Prostate gland (tissue), 2 donors: ENCODE results near the gene RAD51B.

Experiments used
- CTCF ChIP-seq, 4 experiments: fragments of 200-600 bp in 2 of 4; fragments of 450-650 bp in 2 of 4; sonication (generic) in 2 of 4; IDR thresholded peaks; 1 replicate in 3 of 4; 2 replicates in 1 of 4; pipeline ENCODE4 v1.5.1; 2016 to 2019; ENCODE audit warnings: antibody characterized with exemption in 4 of 4, mild to moderate bottlenecking in 2 of 4, moderate library complexity in 2 of 4
- POLR2AphosphoS5 ChIP-seq: sonication (generic); formaldehyde crosslinking; IDR thresholded peaks from one replicate; pipeline ENCODE4 v1.6.1; 2017; ENCODE audit warnings: antibody characterized with exemption

GRCh38 chr14:68062651-68063050 is 243.1 kb downstream of the RAD51B start:
- TF ChIP-seq CTCF (IDR thresholded peaks at IDR 0.05) (no peak), POLR2AphosphoS5 (no peak)
